Upper lobe of left lung (tissue), 6 donors: ENCODE results near the gene FAM187B. TPM values are rescaled to one million over a fixed set of nuclear protein-coding genes. Genes with fewer than 3 reads are reported as not detected.
"Not testable (repeated sequence)": the region's sequence is repeated elsewhere in the genome, so short reads cannot be mapped to it uniquely, and the experiment has no call there.

ENCODE experiments used
- ATAC-seq, 2 donors: fragments of 200-7000 bp; cut with Tn5 transposase; one replicate each; pipeline ENCODE4 v1.9.1; 2022; ENCODE audit warnings: mild to moderate bottlenecking in 2 of 2, moderate library complexity in 2 of 2; ENCODE audit not compliant: low FRiP score in 2 of 2
- DNase-seq, 2 donors: peaks; one replicate each; pipeline ENCODE4 v3.0.0-alpha.2; 2019 to 2020
- H3K27ac ChIP-seq, 4 donors: fragments of 200-600 bp; sonication (generic); one replicate each; pipeline ENCODE4 v1.5.1; 2016 to 2019
- H3K27me3 ChIP-seq, 4 donors: fragments of 200-600 bp; sonication (generic); one replicate each; pipeline ENCODE4 v1.5.1; 2017 to 2019
- H3K36me3 ChIP-seq, 4 donors: fragments of 200-600 bp; sonication (generic); one replicate each; pipeline ENCODE4 v1.5.1; 2016 to 2019
- H3K4me1 ChIP-seq, 4 donors: fragments of 200-600 bp; sonication (generic); one replicate each; pipeline ENCODE4 v1.5.1; 2018 to 2019
- H3K4me3 ChIP-seq, 4 donors: fragments of 200-600 bp; sonication (generic); one replicate each; pipeline ENCODE4 v1.5.1; 2017 to 2019; ENCODE audit warnings: mild to moderate bottlenecking in 2 of 4, moderate library complexity in 1 of 4
- H3K9me3 ChIP-seq, 4 donors: fragments of 200-600 bp; sonication (generic); one replicate each; pipeline ENCODE4 v1.5.1; 2018 to 2019
- CTCF ChIP-seq, 6 experiments: fragments of 450-650 bp in 4 of 6; fragments of 200-600 bp in 2 of 6; sonication (generic) in 2 of 6; IDR thresholded peaks; one replicate each; pipeline ENCODE4 v1.5.1; 2016 to 2019; ENCODE audit warnings: antibody characterized with exemption in 6 of 6
- EP300 ChIP-seq, 4 donors: sonication (generic); formaldehyde crosslinking; IDR thresholded peaks; one replicate each; pipeline ENCODE4 v1.5.1; 2017; ENCODE audit warnings: antibody characterized with exemption in 4 of 4, control low read depth in 2 of 4
- POLR2A ChIP-seq, 4 donors: fragments of 450-650 bp; IDR thresholded peaks; one replicate each; pipeline ENCODE4 v1.5.1; 2016 to 2017; ENCODE audit warnings: antibody characterized with exemption in 4 of 4, mild to moderate bottlenecking in 2 of 4
- POLR2AphosphoS5 ChIP-seq, 2 donors: sonication (generic); formaldehyde crosslinking; IDR thresholded peaks; one replicate each; pipeline ENCODE4 v1.5.1; 2017; ENCODE audit warnings: antibody characterized with exemption in 2 of 2
- WGBS, 2 donors: methylation state at CpG; one replicate each; pipeline ENCODE4 v1.1.5; 2017 to 2018; 5-methylcytosine and 5-hydroxymethylcytosine counted together
- total RNA-seq, 6 donors: library from RNA; depleted of rRNA in 4 of 6; stranded (reverse); fragments of >200 nt in 4 of 6; gene quantifications; one replicate each; pipeline versions ENCODE4 v1.1.0 to v1.2.1, GENCODE V29; 2016 to 2021
- donor health status: DM: no; HTN: no; CAD: no; lungs with moderate emphysema.
- donor health status: DM: no; HTN: yes; CAD: no; lungs with severe emphysema.

FAM187B gene
- total RNA-seq, 6 donors from 2014 or later: not detected

- TF ChIP-seq CTCF (IDR thresholded peaks at IDR 0.05): no peak
- TF ChIP-seq EP300 (IDR thresholded peaks at IDR 0.05): no peak
- TF ChIP-seq POLR2AphosphoS5 (IDR thresholded peaks at IDR 0.05): no peak
- no peak for TF ChIP-seq POLR2A (IDR thresholded peaks at IDR 0.05)
- DNase-seq: no peak
- H3K36me3 ChIP-seq: peaks cover 0 to 6% (median 0%) of the 10 kb centered on the region in 4 donors
- no peak overlapping the region for H3K27ac ChIP-seq
- H3K4me3 ChIP-seq: no peak overlapping the region
- 64 to 75% methylated on average over 4 of the region's 4 CpGs for WGBS, 2 donors
- H3K4me1 ChIP-seq: peaks cover 15 to 35% (median 18%) of the 10 kb centered on the region in 4 donors
- ATAC-seq: no peak
- H3K27me3 ChIP-seq: no peaks in the 10 kb centered on the region
- H3K9me3 ChIP-seq: no peaks in the 10 kb centered on the region
Measured at GRCh38 chr19:35246466-35247092, 18.0 kb upstream of the FAM187B start.

- no peak for TF ChIP-seq CTCF (IDR thresholded peaks at IDR 0.05)
- TF ChIP-seq POLR2AphosphoS5 (IDR thresholded peaks at IDR 0.05): no peak
- no peak for TF ChIP-seq EP300 (IDR thresholded peaks at IDR 0.05)
- TF ChIP-seq POLR2A (IDR thresholded peaks at IDR 0.05): no peak
- Histone ChIP-seq H3K9me3 (no peaks in the 10 kb centered on the region), H3K27ac (no peak overlapping the region), H3K4me1 (no peaks in the 10 kb centered on the region), H3K36me3 (no peaks in the 10 kb centered on the region), H3K27me3 (no peaks in the 10 kb centered on the region), H3K4me3 (no peak overlapping the region)
- 94 to 95% methylated on average over 1 of the region's 1 CpG for WGBS, 2 donors
- ATAC-seq (no peak), DNase-seq (no peak)
Measured at GRCh38 chr19:35241417-35241816, 12.9 kb upstream of the FAM187B start.

- peak overlapping the region in 3 of 4 donors; percentile 6 to 67 (median 29) for H3K27ac ChIP-seq
- TF ChIP-seq CTCF (IDR thresholded peaks at IDR 0.05) (no peak), EP300 (IDR thresholded peaks at IDR 0.05) (peak in 1 of 4 donors; percentile 1), POLR2A (IDR thresholded peaks at IDR 0.05) (peak in 1 of 4 donors; percentile 35)
Measured at GRCh38 chr19:35240327-35240726, 11.8 kb upstream of the FAM187B start.

GRCh38 chr19:35239597-35239996 is 11.1 kb upstream of the FAM187B start:
- not testable (repeated sequence) for H3K27me3 ChIP-seq, H3K4me3 ChIP-seq, H3K36me3 ChIP-seq, ATAC-seq, DNase-seq, H3K9me3 ChIP-seq, H3K4me1 ChIP-seq
- H3K27ac ChIP-seq: peak overlapping the region in 1 of 4 donors; percentile 67
- 90 to 94% methylated on average over 1 of the region's 1 CpG for WGBS, 2 donors

More at GRCh38 chr19:35240327-35240726, 11.8 kb upstream of the FAM187B start:
- Histone ChIP-seq H3K4me3 (no peak overlapping the region), H3K9me3 (no peaks in the 10 kb centered on the region), H3K27me3 (no peaks in the 10 kb centered on the region), H3K4me1 (no peaks in the 10 kb centered on the region), H3K36me3 (no peaks in the 10 kb centered on the region)
- 65 to 72% methylated on average over 1 of the region's 1 CpG for WGBS, 2 donors
- ATAC-seq (no peak), DNase-seq (no peak)

GRCh38 chr19:35236638-35237400 is 8.3 kb upstream of the FAM187B start:
- no peak for ATAC-seq
- Histone ChIP-seq H3K4me1 (no peaks in the 10 kb centered on the region), H3K27ac (no peak overlapping the region), H3K27me3 (no peaks in the 10 kb centered on the region), H3K4me3 (no peak overlapping the region), H3K36me3 (no peaks in the 10 kb centered on the region), H3K9me3 (no peaks in the 10 kb centered on the region)
- 77 to 81% methylated on average over 6 of the region's 6 CpGs for WGBS, 2 donors
- no peak for DNase-seq
- TF ChIP-seq POLR2AphosphoS5 (IDR thresholded peaks at IDR 0.05) (no peak), CTCF (IDR thresholded peaks at IDR 0.05) (peak in 2 of 6 experiments; percentile 6 to 11), EP300 (IDR thresholded peaks at IDR 0.05) (no peak), POLR2A (IDR thresholded peaks at IDR 0.05) (no peak)
